GM10248 (cell line): ENCODE data around the gene TCP1.

Experiments used
- CTCF ChIA-PET: fragments of 300-600 bp; sonication (Branson Sonifier 250); formaldehyde crosslinking; extraction: SDS; loops from one replicate; lab custom pipeline; 2021; ENCODE audit warnings: antibody characterized with exemption; lab: Yijun Ruan, JAX
- POLR2A ChIA-PET: fragments of 350-650 bp; sonication (Branson Sonifier 250); formaldehyde crosslinking; extraction: SDS; loops from one replicate; lab custom pipeline; 2020; ENCODE audit warnings: antibody characterized with exemption; lab: Yijun Ruan, JAX
- DNase-seq: peaks from one replicate; pipeline ENCODE4 v3.0.0; 2012; ENCODE audit errors: extremely low spot score
- CTCF ChIP-seq: IDR thresholded peaks from 2 replicates; pipeline ENCODE4 v1.5.1; 2012; ENCODE audit warnings: mild to moderate bottlenecking, low read depth; ENCODE audit errors: extremely low read depth, missing control alignments, control extremely low read depth

The TCP1 gene

GRCh38 chr6:159833556-159833955, 44.2 kb upstream of the TCP1 start:
- POLR2A ChIA-PET, result no interaction called here
- no peak for TF ChIP-seq CTCF
- no peak for DNase-seq
- CTCF ChIA-PET, result interaction anchor here (0.7 to 1.6 kb wide), 7 partner anchors 9 to 255 kb away, joined by 3 to 7 read pairs (median 3); no protein-coding TSS in a partner anchor

- POLR2A ChIA-PET, result no interaction called here
- no peak for DNase-seq
- CTCF ChIA-PET, result interaction anchor here (1.1 to 1.6 kb wide), 4 partner anchors 10 to 256 kb away, joined by 3 to 7 read pairs (median 3); no protein-coding TSS in a partner anchor
- no peak for TF ChIP-seq CTCF
These were observed 43.5 kb upstream of the TCP1 start for GRCh38 chr6:159832946-159833345.

- ChIA-PET CTCF (no interaction called here), POLR2A (no interaction called here)
- no peak for TF ChIP-seq CTCF
- no peak for DNase-seq
These were observed 41.9 kb upstream of the TCP1 start for GRCh38 chr6:159831373-159831679.

GRCh38 chr6:159830501-159831372, 41.3 kb upstream of the TCP1 start:
- POLR2A ChIA-PET, result no interaction called here
- CTCF ChIA-PET, result no interaction called here
- no peak for TF ChIP-seq CTCF
- DNase-seq, result no peak

- POLR2A ChIA-PET, result no interaction called here
- DNase-seq, result no peak
- CTCF ChIA-PET, result interaction anchor here (1.0 to 1.2 kb wide), 2 partner anchors 13 to 23 kb away, joined by 3 read pairs; no protein-coding TSS in a partner anchor
- TF ChIP-seq CTCF, result no peak
These were observed 40.1 kb upstream of the TCP1 start for GRCh38 chr6:159829526-159829925.

GRCh38 chr6:159828074-159828473, 38.7 kb upstream of the TCP1 start:
- no peak for TF ChIP-seq CTCF
- POLR2A ChIA-PET, result no interaction called here
- CTCF ChIA-PET, result no interaction called here

More at GRCh38 chr6:159828074-159828473, 38.7 kb upstream of the TCP1 start:
- no peak for DNase-seq
